ENCODE data around the gene KTN1.

The KTN1 gene

DNA sequence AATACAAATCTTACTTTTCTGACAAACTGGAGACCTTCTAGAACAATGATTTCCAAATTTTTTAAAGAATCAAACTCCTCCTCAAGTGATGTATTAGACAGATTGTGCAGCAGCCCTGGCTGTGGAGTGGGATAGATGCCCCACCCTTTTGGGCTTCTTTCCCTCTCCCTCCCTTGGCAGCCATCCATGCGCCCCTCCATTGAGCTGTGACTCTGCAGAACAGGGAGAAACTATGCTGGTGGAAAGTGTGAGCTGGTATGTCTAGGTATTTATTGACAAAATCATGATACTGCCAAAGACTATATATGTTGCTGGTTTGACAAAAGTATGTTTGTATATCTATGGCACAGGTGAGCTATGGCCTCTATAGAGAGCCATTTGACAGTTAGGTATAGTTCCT is 138.5 kb downstream of the KTN1 start:
- DNase-seq = no peak

DNA sequence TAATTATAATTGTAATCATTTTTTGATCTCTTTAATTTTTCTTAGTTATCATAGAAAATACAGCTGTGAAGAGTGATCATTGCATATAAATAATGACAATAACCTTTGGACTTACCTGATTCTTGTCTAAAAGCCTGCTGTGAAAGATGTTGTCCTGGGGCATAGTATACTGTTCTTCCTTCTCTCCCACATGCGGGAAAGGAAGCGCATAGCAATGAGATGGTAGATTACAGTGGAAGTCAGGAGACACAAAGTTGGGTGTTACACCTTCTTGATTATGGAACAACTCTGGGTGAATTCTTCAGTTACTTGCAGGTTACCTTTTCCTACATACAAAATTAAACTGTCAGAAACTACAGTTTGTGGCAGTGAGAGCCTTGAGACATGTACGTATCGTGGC is 140.8 kb downstream of the KTN1 start:
- no peak for DNase-seq

DNA sequence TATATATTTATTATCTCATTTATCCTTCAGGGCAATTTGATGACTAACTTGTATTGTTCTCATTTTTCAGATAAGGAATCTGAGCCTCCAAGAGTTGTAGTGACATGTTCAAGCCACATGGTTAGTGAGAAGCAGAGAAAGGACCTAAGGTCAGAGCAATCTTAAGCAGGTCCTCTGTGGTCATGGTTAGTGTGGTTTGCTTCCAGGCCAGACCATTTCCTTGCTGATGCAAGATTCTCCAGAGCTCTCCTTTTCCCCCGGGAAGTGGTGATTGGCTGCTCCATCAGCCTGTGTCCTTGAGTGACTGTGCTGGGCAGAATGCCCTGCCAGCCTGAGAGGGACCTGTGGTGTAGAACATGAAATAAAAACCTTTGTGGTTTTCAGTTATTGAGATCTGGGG is 141.3 kb downstream of the KTN1 start:
- no peak for DNase-seq

DNA sequence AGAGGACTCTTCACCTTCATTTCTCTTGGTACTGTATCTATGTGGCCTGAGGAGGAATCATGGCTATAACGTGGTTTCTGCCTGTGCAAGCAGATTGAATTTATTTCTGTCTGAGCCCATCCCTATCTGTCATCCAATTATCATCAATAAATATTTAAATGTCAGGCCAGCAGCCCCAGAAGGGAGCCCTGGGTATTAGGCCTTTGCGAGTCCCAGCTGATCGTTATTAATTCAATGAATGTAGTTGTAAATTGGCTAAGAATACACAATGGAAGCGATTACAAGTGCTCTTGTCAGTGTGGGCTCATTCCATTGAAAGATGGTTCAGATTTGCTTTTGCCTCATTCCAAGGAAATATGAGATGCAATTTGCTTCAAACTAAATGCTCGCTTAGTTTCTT is 142.0 kb downstream of the KTN1 start:
- no peak for DNase-seq

DNA sequence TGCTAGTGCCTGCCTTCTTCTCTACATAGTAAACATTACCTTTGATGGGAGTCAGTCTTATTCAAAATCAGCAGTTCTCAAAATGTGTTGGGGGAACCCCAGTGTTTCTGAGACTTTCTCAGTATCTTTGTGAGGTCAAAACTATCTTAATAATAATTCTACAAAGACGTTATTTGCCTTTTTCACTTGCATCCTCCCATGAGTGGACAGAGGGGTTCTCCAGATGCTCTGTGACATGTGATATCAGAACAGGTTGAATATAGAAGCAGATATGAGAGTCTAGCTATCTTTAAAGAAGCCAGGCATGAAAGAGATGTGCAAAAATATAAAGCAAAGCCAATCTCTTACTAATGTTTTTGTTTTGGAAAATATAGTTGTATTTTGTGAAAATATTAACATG is 144.7 kb downstream of the KTN1 start:
- no peak for DNase-seq

DNA sequence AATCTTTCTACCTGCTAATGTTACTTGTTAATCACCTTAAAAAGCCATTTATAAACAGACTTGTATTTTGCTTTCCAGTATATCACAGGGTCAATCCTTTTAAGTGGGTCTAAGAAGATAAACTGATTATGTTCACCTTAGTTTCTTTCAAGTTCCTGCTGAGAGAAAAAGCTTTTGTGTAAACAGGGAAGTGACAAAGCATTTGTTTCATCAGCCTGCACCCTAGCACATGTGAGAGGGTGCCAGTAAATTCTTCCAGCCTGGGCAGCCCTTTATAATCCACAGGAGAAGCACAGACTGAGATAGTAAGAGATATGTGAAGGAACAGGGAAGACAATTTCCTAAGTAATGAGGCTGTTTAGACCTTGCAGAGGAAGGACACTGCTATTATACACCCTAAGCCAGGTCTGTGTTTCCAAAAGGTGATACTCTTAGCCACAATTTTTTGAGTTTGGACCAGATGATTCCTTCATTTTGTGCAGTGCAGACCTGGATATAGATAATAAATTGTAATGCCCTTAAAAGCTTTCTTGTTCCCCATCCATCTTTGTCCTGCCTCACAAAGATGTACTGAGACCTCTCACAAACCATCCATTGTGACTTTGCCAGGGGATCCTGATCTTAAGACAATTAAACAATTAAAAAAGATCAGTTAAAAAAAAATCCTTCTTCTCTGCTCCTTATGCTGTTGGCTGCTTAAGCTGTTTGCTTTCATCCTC is 150.7 kb downstream of the KTN1 start:
- no peak for DNase-seq

DNA sequence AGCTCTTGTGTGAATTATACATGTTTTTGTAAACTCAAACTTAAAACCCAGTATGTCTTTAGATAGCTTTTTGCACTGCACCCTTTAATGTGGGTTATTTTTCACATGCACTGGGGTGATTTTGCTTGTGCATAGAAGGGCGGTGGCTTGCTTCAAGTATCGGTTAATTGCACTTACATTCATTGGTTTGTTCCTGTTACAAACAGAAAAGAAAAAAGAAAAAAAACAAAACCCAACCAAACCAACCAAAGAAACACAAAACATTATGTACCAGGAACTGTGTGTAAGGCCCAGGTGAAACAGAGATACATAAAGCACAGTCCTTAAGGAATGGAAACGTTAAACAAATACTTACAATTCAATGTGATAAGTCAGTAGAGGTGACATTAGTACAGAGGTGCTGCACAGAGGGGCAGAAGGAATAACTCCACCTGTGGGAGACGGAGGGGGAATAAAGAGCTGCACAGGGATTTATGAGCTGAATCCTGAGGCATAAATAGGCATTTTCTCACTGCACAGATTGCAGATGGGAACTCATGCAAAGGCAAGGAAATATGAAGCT is 151.4 kb downstream of the KTN1 start:
- no peak for DNase-seq

DNA sequence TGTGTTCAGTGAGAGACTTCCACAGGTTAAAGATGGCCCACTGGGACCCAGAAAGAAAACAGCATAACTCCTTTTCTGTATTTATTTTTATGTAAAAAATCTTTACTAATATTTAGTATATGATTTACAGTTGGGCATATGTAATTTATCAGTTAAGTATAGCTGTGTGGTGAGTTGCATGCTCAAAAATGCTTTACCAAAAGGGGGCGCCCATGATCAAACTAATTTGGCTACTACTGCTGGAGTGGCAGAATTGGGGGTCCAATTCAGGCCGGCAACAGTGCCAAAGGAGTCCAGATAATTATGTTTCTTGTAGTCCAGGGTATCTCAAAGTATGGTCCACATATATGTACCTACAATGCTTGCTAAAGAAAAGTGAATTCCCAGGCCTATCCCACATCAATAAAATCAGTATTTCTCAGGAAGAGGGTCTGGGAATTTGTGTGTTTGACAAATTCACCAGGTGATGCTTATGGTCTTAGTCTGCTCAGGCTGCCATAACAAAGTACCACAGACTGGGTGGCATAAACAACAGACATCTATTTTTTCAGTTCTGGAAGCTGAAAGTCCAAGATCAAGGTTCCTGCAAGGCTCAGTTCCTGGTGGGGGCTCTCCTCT is 152.0 kb downstream of the KTN1 start:
- DNase-seq = peak in 3 of 4 experiments; percentile 1 to 15 (median 4)

DNA sequence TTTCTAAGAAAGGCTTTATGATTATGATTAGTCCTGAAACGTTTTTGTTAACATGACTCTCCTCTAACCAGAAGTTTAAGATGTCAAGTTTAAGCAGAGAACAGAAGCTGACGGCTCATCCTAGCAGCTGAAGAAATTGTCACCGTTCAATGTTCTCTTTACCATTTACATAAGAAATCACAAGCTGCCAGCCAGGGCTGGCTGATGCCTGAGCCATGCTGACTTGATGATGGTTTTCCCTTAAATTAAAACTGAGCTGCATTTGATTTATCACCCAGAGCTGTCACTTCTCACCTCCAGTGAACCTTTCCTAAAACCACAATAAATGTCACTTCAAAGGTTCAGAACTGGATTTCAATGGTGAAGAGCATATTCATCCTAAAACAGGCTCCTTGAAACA is 153.6 kb downstream of the KTN1 start:
- DNase-seq = no peak
